Neuron (in vitro differentiated cells): ENCODE measurements around the gene NFKBIA.

Source experiments
- H2AFZ ChIP-seq: one replicate; pipeline ENCODE4 v1.6.1; 2013; ENCODE audit warnings: low read depth, mild to moderate bottlenecking, inconsistent platforms, low read length, moderate library complexity
- H3K27me3 ChIP-seq: one replicate; pipeline ENCODE4 v1.6.1; 2013; ENCODE audit warnings: low read length; ENCODE audit not compliant: insufficient read depth
- H3K36me3 ChIP-seq: one replicate; pipeline ENCODE4 v1.6.1; 2013; ENCODE audit warnings: low read length; ENCODE audit not compliant: insufficient read depth
- H3K4me1 ChIP-seq: one replicate; pipeline ENCODE4 v1.6.1; 2013; ENCODE audit warnings: low read length; ENCODE audit not compliant: insufficient read depth
- H3K4me3 ChIP-seq: 2 replicates; pipeline ENCODE4 v1.5.1; 2013; ENCODE audit warnings: mild to moderate bottlenecking, low read length, moderate library complexity
- H3K9me3 ChIP-seq: one replicate; pipeline ENCODE4 v1.6.1; 2013; ENCODE audit warnings: low read length

NFKBIA gene

DNA sequence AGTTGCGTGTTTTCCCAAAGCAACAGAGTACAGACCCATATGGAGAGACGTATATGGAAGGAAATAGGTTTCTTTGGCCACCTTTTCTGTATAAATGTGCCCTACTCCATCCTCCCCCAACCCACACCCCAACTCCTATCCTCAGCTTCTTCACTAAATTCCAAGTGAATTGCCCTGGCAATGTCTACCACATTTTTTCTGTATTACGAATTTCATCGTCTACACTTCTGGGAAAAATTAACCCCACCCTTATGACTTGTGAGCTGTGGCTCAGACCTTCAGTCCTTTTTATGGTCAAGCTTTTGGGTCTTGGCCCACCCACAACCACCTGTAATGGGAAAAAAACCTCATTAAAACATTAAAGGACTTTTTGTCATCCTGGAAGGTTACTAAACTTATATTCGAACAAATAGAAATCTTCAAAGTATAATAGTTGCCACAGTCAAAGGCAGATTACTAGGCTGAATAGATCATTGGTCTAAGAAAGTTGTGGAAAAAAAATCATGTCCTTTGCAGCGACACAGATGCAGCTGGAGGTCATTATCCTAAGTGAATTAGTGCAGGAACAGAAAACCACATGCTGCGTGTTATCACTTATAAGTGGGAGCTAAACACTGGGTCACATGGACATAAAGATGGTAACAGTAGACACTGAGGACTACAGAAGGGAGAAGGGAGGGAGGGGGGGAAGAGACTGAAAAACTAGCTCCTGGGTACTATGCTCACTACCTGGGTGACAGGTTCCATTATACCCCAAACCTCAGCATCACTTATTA lies 15.7 kb upstream of the NFKBIA start:
- Histone ChIP-seq H2AFZ (no peak overlapping the region), H3K27me3 (peaks cover 1% of the 10 kb centered on the region), H3K36me3 (no peaks in the 10 kb centered on the region), H3K4me1 (peaks cover 4% of the 10 kb centered on the region), H3K9me3 (peaks cover 2% of the 10 kb centered on the region), H3K4me3 (no peak overlapping the region)

DNA sequence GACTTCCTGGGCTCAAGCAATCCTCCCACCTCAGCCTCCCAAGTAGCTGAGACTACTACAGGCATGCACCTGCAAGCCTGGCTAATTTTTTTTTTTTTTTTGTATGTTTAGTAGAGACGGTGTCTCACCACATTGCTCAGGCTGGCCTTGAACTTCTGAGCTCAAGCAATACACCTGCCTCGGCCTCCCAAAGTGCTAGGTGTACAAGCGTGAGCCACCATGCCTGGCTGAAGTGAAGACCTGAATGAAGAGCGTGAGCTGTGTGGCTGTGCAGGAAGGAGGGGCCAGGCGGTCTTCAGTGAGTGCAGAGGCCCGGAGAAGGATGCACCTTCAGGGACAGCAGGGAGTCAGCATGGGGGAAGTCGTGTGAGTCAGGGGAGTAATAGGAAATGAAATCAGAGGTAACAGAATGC lies 14.9 kb upstream of the NFKBIA start:
- Histone ChIP-seq H3K36me3 (no peaks in the 10 kb centered on the region), H3K27me3 (peaks cover 3% of the 10 kb centered on the region), H2AFZ (no peak overlapping the region), H3K4me3 (no peak overlapping the region), H3K9me3 (peaks cover 2% of the 10 kb centered on the region), H3K4me1 (peaks cover 4% of the 10 kb centered on the region)

DNA sequence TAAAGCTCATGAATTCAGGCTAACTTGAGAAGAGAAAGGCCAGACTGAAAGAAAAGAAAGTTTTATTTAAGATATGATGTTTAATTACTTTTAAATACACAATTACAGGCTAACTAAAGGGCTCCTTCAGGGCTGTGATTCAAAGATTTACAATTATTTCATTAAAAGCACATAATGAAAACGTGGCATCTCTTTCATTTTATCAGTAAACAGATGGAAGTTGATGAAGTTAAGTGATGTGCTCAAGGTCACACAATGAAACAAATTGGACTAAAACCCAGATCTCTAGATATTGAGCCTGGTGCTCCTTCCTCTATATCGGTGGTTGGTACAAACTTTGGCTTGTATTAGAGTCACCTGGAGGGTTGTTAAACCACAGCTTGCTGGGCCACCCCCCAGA lies 13.5 kb upstream of the NFKBIA start:
- Histone ChIP-seq H3K27me3 (peaks cover 3% of the 10 kb centered on the region), H2AFZ (no peak overlapping the region), H3K36me3 (no peaks in the 10 kb centered on the region), H3K4me3 (no peak overlapping the region), H3K4me1 (peaks cover 5% of the 10 kb centered on the region), H3K9me3 (no peaks in the 10 kb centered on the region)

DNA sequence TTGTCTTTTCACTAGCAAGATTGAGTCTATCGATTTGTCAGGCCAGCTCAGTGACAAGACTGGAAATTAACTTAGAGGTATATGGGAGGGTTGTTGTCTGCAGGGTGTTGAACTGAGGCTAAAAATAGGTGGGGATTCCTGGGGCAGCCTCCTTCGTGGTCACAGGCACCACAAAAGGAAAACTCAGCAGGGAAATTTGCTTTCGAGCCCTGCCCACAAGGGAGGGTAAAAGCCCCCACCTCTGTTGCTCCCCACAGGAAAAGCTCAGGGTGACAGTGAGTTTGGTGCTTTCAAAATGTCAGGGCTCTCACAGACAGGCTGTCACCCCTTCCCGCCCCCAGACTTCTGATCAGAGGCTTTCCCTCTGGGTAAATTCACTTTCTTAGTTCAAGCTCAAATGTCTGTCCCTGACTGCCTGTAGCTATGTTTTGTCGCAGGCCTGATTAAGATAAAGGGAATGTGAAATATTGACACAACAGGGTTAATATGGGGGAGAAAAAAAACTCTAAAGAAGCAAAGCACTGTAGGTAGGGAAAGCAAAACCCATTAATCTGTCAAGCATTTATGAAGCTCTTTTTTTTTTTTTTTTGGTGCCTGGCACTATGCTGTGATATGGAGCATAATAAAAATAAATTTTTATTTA lies 11.7 kb upstream of the NFKBIA start:
- no peaks in the 10 kb centered on the region for H3K36me3 ChIP-seq
- H2AFZ ChIP-seq, result no peak overlapping the region
- H3K4me1 ChIP-seq, result peaks cover 7% of the 10 kb centered on the region
- H3K27me3 ChIP-seq, result peaks cover 3% of the 10 kb centered on the region
- H3K9me3 ChIP-seq, result no peaks in the 10 kb centered on the region
- no peak overlapping the region for H3K4me3 ChIP-seq

DNA sequence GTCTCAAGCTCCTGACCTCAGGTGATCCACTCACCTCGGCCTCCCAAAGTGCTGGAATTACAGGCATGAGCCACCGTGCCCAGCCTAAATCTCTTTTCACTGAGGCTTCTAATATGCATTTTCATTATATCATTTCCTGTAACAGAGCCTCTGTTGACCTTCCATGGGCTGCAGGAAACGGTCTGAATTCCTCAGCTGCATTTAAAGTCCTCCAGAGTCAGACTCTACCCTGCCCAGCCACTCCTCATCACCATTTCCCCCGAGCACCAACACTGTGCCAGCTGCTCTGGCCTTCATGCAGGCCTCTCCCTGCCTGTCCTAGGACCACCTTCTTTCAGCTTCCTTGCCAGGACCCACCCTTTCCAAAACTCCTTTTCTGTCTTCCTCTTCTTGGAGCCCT lies 9.8 kb upstream of the NFKBIA start:
- no peaks in the 10 kb centered on the region for H3K36me3 ChIP-seq
- no peak overlapping the region for H2AFZ ChIP-seq
- peaks cover 7% of the 10 kb centered on the region for H3K4me1 ChIP-seq
- peaks cover 3% of the 10 kb centered on the region for H3K27me3 ChIP-seq
- H3K9me3 ChIP-seq, result no peaks in the 10 kb centered on the region
- H3K4me3 ChIP-seq, result no peak overlapping the region

DNA sequence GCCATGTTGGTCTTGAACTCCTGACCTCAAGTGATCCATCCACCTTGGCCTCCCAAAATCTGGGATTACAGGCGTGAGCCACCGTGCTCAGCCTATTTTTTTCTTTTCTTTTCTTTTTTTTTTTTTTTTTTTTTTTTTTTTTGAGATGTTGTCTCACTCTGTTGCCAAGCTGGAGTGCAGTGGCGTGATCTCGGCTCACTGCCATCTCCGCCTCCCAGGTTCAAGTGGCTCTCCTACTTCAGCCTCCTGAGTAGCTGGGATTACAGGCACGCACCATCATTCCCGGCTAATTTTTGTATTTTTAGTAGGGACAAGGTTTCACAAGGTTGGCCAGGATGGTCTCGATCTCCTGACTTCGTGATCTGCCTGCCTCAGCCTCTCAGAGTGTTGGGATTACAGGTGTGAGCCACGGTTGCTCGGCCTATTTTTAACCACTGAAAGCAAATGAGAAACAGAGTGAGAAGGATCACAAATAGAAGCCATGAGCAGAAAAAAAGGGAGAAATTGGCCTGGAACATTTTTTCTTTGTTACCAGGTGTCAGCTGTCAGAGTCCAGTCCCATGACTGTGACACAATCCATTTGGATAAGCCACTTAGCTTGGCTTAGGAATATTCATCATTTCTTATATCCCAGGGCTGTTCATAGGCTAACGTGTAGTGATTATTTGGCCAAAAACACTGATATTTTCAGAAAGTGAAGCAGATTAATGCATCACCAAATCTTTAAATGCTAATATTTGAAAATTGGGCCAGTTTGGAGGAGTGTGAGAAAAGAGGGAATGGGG lies 7.9 kb upstream of the NFKBIA start:
- no peaks in the 10 kb centered on the region for H3K9me3 ChIP-seq
- H3K4me1 ChIP-seq, result peaks cover 7% of the 10 kb centered on the region
- H2AFZ ChIP-seq, result no peak overlapping the region
- H3K4me3 ChIP-seq, result no peak overlapping the region
- H3K27me3 ChIP-seq, result peaks cover 3% of the 10 kb centered on the region
- no peaks in the 10 kb centered on the region for H3K36me3 ChIP-seq

DNA sequence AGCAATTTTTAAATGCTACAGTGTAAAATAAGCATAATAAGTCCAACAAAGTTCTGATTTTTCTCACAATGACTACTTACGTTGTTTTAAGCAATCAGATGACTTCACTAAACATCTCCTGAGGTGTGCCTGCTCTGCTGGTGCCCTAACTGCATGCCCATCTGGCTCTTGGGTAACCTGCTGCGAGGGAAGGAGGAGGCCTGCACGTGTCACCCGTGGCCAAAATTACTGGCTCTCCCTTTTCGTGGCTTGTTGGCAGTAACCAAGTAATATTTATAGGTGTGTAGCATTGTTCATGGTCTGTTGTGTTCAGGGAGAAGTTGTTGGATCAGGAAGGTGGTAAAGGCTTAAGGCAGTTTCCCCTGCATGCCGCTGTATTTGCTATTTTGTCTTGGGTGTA lies 6.3 kb upstream of the NFKBIA start:
- Histone ChIP-seq H3K9me3 (no peaks in the 10 kb centered on the region), H3K4me1 (peaks cover 3% of the 10 kb centered on the region), H3K36me3 (no peaks in the 10 kb centered on the region), H3K27me3 (peaks cover 3% of the 10 kb centered on the region), H2AFZ (no peak overlapping the region), H3K4me3 (no peak overlapping the region)

DNA sequence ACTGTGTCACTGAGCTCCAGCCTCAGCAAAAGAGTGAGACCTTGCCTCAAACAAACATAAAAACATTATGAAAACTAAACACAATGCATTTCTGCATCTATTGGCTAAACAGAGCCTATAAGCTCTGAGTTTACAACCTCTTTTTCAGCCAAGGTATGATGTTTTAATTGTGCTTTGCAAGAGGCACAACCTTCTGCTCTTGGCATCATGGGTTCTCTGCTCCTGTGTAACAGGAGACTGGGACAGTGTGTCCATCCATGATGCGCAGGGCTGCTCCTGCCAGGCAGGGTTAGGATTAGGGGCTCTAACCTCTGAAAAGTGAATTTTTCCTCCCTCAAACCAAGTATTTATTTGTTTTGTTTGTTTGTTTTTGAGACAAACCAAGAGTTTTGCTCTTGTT lies 5.0 kb upstream of the NFKBIA start:
- H2AFZ ChIP-seq, result no peak overlapping the region
- H3K36me3 ChIP-seq, result no peaks in the 10 kb centered on the region
- H3K4me1 ChIP-seq, result peaks cover 9% of the 10 kb centered on the region
- H3K4me3 ChIP-seq, result no peak overlapping the region
- no peaks in the 10 kb centered on the region for H3K9me3 ChIP-seq
- no peaks in the 10 kb centered on the region for H3K27me3 ChIP-seq

DNA sequence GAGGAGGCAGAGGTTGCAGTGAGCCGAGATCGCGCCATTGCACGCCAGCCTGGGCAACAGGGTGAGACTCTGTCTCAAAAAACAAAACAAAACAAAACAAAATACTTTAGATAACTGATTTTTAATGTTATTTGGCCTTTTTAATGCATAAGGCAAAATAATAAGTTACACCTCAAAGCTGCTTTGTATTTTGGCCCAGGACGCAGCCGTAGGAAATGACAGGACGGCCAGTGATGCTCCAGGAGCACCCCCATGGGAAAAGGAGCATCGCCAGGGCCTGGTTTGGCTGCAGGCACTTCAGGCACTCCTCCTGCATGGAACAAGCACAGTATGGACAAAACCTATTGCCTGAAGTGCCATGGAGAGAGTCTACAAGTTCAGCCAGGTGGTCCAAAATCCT lies 3.5 kb upstream of the NFKBIA start:
- Histone ChIP-seq H3K27me3 (no peaks in the 10 kb centered on the region), H3K9me3 (no peaks in the 10 kb centered on the region), H3K4me3 (no peak overlapping the region)

DNA sequence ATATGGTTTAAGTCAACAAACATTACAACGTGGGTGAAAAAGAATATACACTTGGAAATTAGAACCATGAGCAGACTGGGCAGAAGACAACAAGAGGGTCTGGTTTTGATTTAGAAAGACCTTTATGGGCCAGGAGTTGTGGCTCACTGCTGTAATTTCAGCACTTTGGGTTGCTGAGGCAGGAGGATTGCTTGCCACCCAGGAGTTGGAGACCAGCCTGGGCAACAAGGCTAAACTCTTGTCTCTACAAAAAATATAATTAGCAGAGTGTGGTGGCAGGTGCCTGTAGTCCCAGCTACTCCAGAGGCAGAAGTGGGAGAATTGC lies 2.7 kb upstream of the NFKBIA start:
- Histone ChIP-seq H3K4me3 (no peak overlapping the region), H3K4me1 (peaks cover 14% of the 10 kb centered on the region), H3K27me3 (no peaks in the 10 kb centered on the region), H3K9me3 (no peaks in the 10 kb centered on the region), H2AFZ (no peak overlapping the region), H3K36me3 (peaks cover 13% of the 10 kb centered on the region)

More for the DNA sequence above, 3.5 kb upstream of the NFKBIA start:
- Histone ChIP-seq H2AFZ (no peak overlapping the region), H3K36me3 (peaks cover 5% of the 10 kb centered on the region), H3K4me1 (peaks cover 15% of the 10 kb centered on the region)

DNA sequence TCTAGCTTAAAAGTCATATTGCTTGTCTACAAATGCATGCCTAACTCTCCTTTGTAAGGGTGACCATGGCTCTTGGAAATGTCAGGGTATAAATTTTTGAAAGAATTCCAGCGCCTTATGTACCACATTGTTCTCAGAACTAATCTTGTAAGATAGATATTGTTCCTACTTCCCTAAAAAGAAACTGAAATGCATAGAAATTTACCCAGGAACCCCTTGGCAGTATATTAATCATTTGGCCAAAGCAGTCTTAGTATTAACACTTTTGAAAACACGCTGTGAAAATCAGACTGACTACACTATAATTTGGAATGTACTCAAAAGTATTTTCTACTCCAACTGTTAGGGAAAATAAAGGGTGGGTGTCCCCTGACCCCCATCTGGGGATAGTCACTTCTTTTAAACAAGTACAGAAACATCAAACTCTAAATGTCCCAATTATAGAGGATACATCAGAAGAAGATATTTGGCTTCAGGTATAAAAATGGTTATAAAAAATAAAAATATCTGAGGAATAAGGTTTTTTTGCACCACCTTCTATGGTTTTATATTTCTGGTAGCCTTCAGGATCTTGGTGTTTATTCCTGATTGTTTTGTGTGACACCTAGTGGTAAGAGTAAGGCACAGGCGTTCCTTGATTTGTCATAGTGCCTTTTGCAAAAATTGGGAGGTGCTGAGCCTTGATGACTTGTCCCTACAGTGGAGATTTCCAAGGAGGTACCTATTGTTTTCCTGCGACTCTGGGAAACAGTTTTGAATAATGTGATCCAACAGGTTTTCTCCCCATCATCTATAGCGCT lies 2.2 kb upstream of the NFKBIA start:
- peaks cover 18% of the 10 kb centered on the region for H3K36me3 ChIP-seq
- H2AFZ ChIP-seq, result no peak overlapping the region
- H3K4me3 ChIP-seq, result no peak overlapping the region
- H3K4me1 ChIP-seq, result peaks cover 14% of the 10 kb centered on the region
- H3K9me3 ChIP-seq, result no peaks in the 10 kb centered on the region
- H3K27me3 ChIP-seq, result no peaks in the 10 kb centered on the region

DNA sequence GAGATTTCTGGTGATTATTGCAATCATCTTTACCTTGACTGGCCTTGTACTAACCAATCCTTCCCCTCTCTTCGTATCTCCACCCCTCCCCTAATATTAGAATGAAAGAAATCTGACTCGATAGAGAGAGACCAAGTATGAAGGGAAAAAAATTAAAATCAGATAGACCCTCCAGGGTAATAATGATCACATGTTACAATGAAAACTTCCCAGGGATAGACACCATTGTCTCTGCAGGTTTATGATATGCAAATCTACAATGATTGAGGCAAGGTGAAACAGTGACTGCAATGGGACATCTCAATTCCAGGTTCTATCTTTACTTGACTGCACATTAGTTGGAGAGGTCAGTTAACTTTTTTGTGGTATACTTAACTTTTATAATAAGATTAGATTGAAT lies 1.5 kb upstream of the NFKBIA start:
- Histone ChIP-seq H3K9me3 (no peaks in the 10 kb centered on the region), H3K36me3 (peaks cover 25% of the 10 kb centered on the region), H3K4me3 (no peak overlapping the region), H3K4me1 (peaks cover 14% of the 10 kb centered on the region), H2AFZ (no peak overlapping the region), H3K27me3 (no peaks in the 10 kb centered on the region)
